K562 (cell line): ENCODE results near the gene HDAC7. TPM values are rescaled to one million over a fixed set of nuclear protein-coding genes. Genes with fewer than 3 reads are reported as not detected.

Experiments used
- DPF2 ChIP-seq: fragments of 450-650 bp; IDR thresholded peaks from 2 replicates; pipeline ENCODE4 v1.6.1; 2016
- E2F4 ChIP-seq: sonication (generic); formaldehyde crosslinking; IDR thresholded peaks from 2 replicates; pipeline ENCODE4 v1.8.0; 2022; ENCODE audit warnings: mild to moderate bottlenecking, low read depth, missing genetic modification reagents
- EGR1 ChIP-seq: fragments of 450-650 bp; conservative IDR thresholded peaks from 2 replicates; pipeline ENCODE4 v1.6.1; 2017; ENCODE audit warnings: mild to moderate bottlenecking
- GABPA ChIP-seq: fragments of 200-800 bp; sonication (Bioruptor generic); conservative IDR thresholded peaks from 2 replicates; pipeline ENCODE4 v1.6.1; 2016; ENCODE audit warnings: low read depth, missing genetic modification characterization, missing compliant biosample characterization
- NCOA1 ChIP-seq: fragments of 450-650 bp; IDR thresholded peaks from 2 replicates; pipeline ENCODE4 v1.6.1; 2016; ENCODE audit warnings: low read depth
- NR2C2 ChIP-seq, 2 experiments: fragments of 200-800 bp in 1 of 2; sonication (Bioruptor generic) in 1 of 2; sonication (generic) in 1 of 2; formaldehyde crosslinking in 1 of 2; IDR thresholded peaks; 2 replicates each; pipeline versions ENCODE4 v1.6.1 to v1.8.0; 2016 to 2022; ENCODE audit warnings: mild to moderate bottlenecking in 1 of 2, missing compliant biosample characterization in 1 of 2, missing genetic modification characterization in 1 of 2, missing genetic modification reagents in 1 of 2
- PCBP1 ChIP-seq: fragments of 200-400 bp; formaldehyde crosslinking; IDR thresholded peaks from 2 replicates; pipeline ENCODE4 v1.6.1; 2018; ENCODE audit warnings: mild to moderate bottlenecking, low read depth, low read length; ENCODE audit not compliant: poor library complexity, severe bottlenecking
- PREB ChIP-seq: sonication (generic); formaldehyde crosslinking; IDR thresholded peaks from 2 replicates; pipeline ENCODE4 v1.8.1; 2023; ENCODE audit warnings: mild to moderate bottlenecking, missing genetic modification reagents
- RBBP5 ChIP-seq: fragments of 200-600 bp; sonication (generic); IDR thresholded peaks from 2 replicates; pipeline ENCODE4 v1.6.1; 2012; ENCODE audit warnings: borderline replicate concordance, mild to moderate bottlenecking, low read length, control low read depth, inconsistent platforms; ENCODE audit not compliant: insufficient read depth, poor library complexity, severe bottlenecking
- SMARCB1 ChIP-seq: IDR thresholded peaks from 2 replicates; pipeline ENCODE4 v1.6.1; 2011; ENCODE audit warnings: improper control_type of control experiment, low read depth; ENCODE audit not compliant: insufficient read length
- SMARCE1 ChIP-seq: fragments of 450-650 bp; IDR thresholded peaks from 2 replicates; pipeline ENCODE4 v1.7.1; 2016; ENCODE audit warnings: mild to moderate bottlenecking
- TSHZ1 ChIP-seq: fragments of 250-450 bp; sonication (Bioruptor Pico); IDR thresholded peaks from 2 replicates; pipeline ENCODE4 v1.4.0; 2020; ENCODE audit warnings: mild to moderate bottlenecking, moderate library complexity
- ZBTB2 ChIP-seq: fragments of 450-650 bp; IDR thresholded peaks from 2 replicates; pipeline ENCODE4 v1.6.1; 2016; ENCODE audit warnings: antibody characterized with exemption
- ZNF518B ChIP-seq: fragments of 250-450 bp; sonication (Bioruptor Pico); IDR thresholded peaks from 2 replicates; pipeline ENCODE4 v1.5.0; 2021; ENCODE audit warnings: mild to moderate bottlenecking, moderate library complexity
- polyA plus RNA-seq, 8 experiments: library from polyadenylated mRNA; depleted of rRNA in 4 of 8; stranded (reverse) in 5 of 8; unstranded in 3 of 8; fragments of >200 nt; fragmentation: Nextera tagmentation in 2 of 8; fragmentation: Illumina TruSeq in 1 of 8; extraction: Ambion mirVana in 2 of 8; extraction: Trizol in 1 of 8; gene quantifications; 2 replicates each; pipeline versions ENCODE4 v1.2.1 to v1.2.3, GENCODE V29; 2011 to 2014; ENCODE audit warnings: inconsistent platforms in 1 of 8, missing spikeins in 1 of 8
- total RNA-seq, 7 experiments: library from RNA; depleted of rRNA in 6 of 7; stranded (reverse); fragments of >200 nt in 6 of 7; fragmentation: Illumina TruSeq in 2 of 7; extraction: Trizol in 2 of 7; gene quantifications; 2 replicates each; pipeline versions ENCODE4 v1.2.1 to v1.2.3, GENCODE V29; 2011 to 2021; ENCODE audit warnings: low replicate concordance in 1 of 7

HDAC7 gene
- total and polyA plus RNA-seq, 9 of the 15 experiments (the other 6 are each of a cell fraction or from before 2014, with no cell fraction given) = 2.5 to 129 (median 31.1) TPM

- TF ChIP-seq ZNF518B = no peak
- peak; percentile 44; the same call in 1 of the 2 replicates for TF ChIP-seq SMARCE1
- no peak for TF ChIP-seq E2F4 (CRISPR knock-in tag)
- TF ChIP-seq TSHZ1 (CRISPR knock-in tag) = no peak
- TF ChIP-seq RBBP5 = peak; percentile 42
- TF ChIP-seq GABPA = 0 out of 2 replicates have a peak, but pooled peaks have one; percentile 45
- no peak for TF ChIP-seq PREB (CRISPR knock-in tag)
- TF ChIP-seq NCOA1 = no peak
- no peak for TF ChIP-seq NR2C2 (CRISPR knock-in tag; IDR thresholded peaks at IDR 0.05)
- TF ChIP-seq NR2C2 (tag; IDR thresholded peaks at IDR 0.05) = peak; percentile 74
- TF ChIP-seq ZBTB2 = peak; percentile 30; the same call in 1 of the 2 replicates
- TF ChIP-seq EGR1 = peak; percentile 93
- TF ChIP-seq DPF2 = peak; percentile 10; the same call in 1 of the 2 replicates
- TF ChIP-seq SMARCB1 = no peak
- TF ChIP-seq PCBP1 = no peak
Measured at GRCh38 chr12:47828976-47829482, 9.3 kb upstream of the HDAC7 start (continued).
